NCI-H2196 treated with DMSO at 0.1 percent for 48 hours (cell line): ENCODE data around the gene THRB.
"Not testable (repeated sequence)": the region's sequence is repeated elsewhere in the genome, so short reads cannot be mapped to it uniquely, and the experiment has no call there.

Experiments used
- DNase-seq: peaks from one replicate; lab custom pipeline; 2025; ENCODE audit not compliant: unreplicated experiment; lab: John Stamatoyannopoulos, UW

The THRB gene

GRCh38 chr3:24120434-24120833 lies 374.2 kb downstream of the THRB start:
- no peak for DNase-seq

- no peak for DNase-seq
These were observed 375.3 kb downstream of the THRB start for GRCh38 chr3:24119321-24119751.

- no peak for DNase-seq
These were observed 377.1 kb downstream of the THRB start for GRCh38 chr3:24117508-24117907.

- DNase-seq = no peak
These were observed 382.9 kb downstream of the THRB start for GRCh38 chr3:24111711-24112110.

- no peak for DNase-seq
These were observed 384.6 kb downstream of the THRB start for GRCh38 chr3:24110051-24110450.

DNA sequence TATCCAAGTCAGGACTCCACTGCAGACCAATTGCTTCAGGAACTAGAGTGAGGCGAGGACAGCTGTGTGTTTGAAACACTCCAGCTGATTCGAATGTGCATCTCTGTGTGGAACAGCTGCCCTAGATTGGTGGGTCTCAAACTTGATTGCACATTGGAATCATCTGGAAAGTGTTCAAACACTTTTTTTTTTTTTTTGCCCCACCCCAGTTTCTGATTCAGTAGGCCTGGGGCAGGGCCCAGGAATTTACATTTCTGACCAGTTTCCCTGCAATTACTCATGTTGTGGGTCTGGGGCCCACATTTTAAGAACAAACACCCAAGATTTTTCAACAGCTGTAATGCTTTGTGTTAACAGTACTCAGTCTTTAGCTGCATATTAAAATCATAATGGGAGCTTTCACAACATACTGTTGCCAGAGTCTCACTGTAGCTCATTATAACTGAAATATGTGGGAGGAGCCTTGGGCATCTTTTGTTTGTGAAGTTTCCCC lies 392.9 kb downstream of the THRB start:
- no peak for DNase-seq

- DNase-seq = no peak
These were observed 393.8 kb downstream of the THRB start for GRCh38 chr3:24100696-24101402.

DNA sequence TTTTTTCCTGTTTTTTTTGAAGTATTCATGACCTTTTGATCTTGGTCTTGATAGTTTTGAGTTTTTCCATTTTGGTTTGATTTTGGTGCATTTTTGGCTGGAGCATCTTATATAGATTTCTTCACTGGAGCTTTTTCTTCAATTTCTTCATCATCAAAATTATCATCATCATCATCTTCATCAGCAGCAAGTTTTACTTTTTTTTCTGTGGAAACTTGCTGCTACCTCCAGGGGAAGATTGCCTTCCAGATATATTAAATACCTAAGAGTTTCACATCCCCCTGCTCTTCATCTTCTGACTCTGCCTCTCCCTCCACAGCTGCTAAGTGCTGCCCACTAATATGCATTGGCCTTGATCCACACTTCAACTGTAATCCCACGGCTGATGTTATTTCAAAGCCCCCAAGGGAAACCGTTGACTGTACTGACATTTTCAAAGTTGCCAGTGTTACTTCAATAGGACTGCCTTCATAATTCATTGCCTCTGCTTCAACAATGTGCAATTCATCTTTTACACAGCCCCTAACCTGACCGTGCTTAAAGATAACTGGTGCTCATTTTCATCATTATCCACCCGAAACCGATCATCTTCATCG lies 397.9 kb downstream of the THRB start:
- no peak for DNase-seq

GRCh38 chr3:24096271-24096670 lies 398.4 kb downstream of the THRB start:
- DNase-seq = no peak

DNA sequence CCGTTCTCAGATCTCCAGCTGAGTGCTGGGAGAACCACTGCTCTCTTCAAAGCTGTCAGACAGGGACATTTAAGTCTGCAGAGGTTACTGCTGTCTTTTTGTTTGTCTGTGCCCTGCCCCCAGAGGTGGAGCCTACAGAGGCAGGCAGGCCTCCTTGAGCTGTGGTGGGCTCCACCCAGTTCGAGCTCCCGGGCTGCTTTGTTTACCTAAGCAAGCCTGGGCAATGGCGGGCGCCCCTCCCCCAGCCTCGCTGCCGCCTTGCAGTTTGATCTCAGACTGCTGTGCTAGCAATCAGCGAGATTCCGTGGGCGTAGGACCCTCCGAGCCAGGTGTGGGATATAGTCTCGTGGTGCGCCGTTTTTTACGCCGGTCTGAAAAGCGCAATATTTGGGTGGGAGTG lies 399.8 kb downstream of the THRB start:
- DNase-seq = not testable (repeated sequence)

- no peak for DNase-seq
These were observed 405.9 kb downstream of the THRB start for GRCh38 chr3:24088782-24089181.

GRCh38 chr3:24087469-24087868 lies 407.2 kb downstream of the THRB start:
- DNase-seq = no peak

- peak; percentile 49 for DNase-seq
These were observed 407.8 kb downstream of the THRB start for GRCh38 chr3:24086617-24087404.

DNA sequence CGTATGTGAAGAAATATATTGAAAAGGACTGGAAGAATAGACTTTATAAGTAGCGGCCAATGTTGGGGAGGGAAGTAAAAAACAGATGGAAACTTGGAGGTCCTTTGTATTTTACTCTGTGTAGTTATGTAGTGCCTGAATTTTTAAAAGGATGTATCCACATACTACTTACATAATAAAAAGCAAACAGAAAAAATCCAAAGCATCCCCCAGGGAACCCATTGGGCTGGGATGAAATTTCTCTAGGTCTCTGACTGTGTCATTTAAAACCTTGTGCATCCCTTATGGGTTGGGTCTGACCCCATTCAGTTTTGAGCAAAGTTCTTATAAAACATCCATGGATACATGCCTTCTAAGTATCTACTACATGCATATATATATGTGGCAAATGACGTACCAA lies 408.4 kb downstream of the THRB start:
- DNase-seq = no peak

DNA sequence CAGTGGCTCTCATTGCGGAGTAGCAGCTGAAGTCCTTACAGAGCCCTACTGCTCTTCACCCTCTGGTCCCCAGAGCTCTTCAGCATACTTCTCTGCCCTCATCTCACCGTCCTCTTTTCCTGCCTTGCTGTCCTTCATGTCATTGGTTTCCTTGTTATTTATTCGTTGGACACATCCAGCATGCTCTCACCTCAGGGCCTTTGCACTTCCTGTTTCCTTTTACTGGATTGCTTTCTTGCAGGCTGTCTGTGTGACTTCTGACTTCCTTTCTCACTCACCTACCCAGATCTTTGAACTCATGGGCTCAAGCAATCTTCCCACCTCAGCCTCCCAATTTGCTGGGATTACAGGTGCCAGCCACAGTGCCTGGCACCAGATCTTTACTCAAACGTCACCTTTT lies 422.5 kb downstream of the THRB start:
- DNase-seq = no peak

DNA sequence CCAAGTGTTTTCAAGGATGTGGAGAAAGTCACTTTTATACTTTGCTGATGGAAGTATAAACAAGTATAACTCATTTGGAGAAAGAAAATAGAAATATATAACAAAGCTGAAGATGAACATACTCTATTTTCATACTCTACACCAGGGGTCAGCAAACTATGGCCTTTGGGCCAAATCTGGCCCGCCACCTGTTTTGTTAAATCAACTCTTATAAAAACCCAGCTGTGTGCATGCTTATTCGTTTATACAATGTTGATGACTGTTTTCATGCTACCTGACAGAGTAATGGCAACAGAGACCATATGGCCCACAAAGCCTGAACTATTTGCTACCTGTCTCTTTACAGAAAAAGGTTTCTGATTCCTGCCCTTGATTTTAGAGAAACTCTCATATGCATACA lies 425.6 kb downstream of the THRB start:
- no peak for DNase-seq

DNA sequence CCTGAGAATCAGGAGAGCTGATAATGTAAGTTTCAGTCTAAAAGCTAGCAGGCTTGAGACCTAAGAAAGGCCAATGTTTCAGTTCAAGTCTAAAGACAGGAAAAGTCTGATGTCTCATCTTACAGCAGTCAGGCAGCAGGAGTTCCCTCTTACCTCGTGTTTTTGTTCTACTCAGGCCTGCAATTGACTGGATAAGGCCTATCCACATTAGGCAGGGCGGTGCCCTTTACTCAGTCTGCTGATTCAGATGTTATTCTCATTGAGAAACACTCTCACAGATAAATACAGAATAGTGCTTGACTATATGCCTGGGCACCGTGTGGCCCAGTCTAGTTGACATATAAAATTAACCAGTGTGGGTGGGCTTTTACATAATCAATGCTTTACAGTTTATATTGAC lies 427.2 kb downstream of the THRB start:
- no peak for DNase-seq
